ENCODE data around the gene SPATA25.

Gene SPATA25

GRCh38 chr20:45836841-45837240, 50.6 kb downstream of the SPATA25 start:
- DNase-seq (ENCODE audit: low read depth), result no peak

All from T follicular helper cell (primary cell).